HFF-Myc (cell line): ENCODE data around the gene MATK.

Experiments
- DNase-seq: peaks from one replicate; pipeline ENCODE4 v3.0.0-alpha.2; 2011; ENCODE audit warnings: low read depth; ENCODE audit errors: extremely low read depth
- H3K4me3 ChIP-seq: replicated peaks from 2 replicates; pipeline ENCODE4 v1.5.1; 2011; ENCODE audit warnings: low read depth, mild to moderate bottlenecking, control low read depth, low read length
- CTCF ChIP-seq: IDR thresholded peaks from 2 replicates; pipeline ENCODE4 v1.5.1; 2012; ENCODE audit warnings: mild to moderate bottlenecking, low read depth, low read length, control low read depth; ENCODE audit errors: missing control alignments

Gene MATK

GRCh38 chr19:3753631-3754410 lies 32.4 kb downstream of the MATK start:
- TF ChIP-seq CTCF = no peak
- DNase-seq = no peak
- no peak overlapping the region for H3K4me3 ChIP-seq

- no peak overlapping the region for H3K4me3 ChIP-seq
- no peak for TF ChIP-seq CTCF
- DNase-seq = no peak
Measured at GRCh38 chr19:3752492-3752891, 33.7 kb downstream of the MATK start.

- DNase-seq = no peak
- H3K4me3 ChIP-seq = no peak overlapping the region
- TF ChIP-seq CTCF = no peak
Measured at GRCh38 chr19:3751236-3751635, 34.9 kb downstream of the MATK start.

- no peak for DNase-seq
- TF ChIP-seq CTCF = no peak
- no peak overlapping the region for H3K4me3 ChIP-seq
Measured at GRCh38 chr19:3750211-3750610, 36.0 kb downstream of the MATK start.

GRCh38 chr19:3748965-3749364 lies 37.2 kb downstream of the MATK start:
- no peak overlapping the region for H3K4me3 ChIP-seq
- no peak for DNase-seq
- no peak for TF ChIP-seq CTCF

GRCh38 chr19:3746371-3747056 lies 39.7 kb downstream of the MATK start:
- DNase-seq = no peak
- H3K4me3 ChIP-seq = no peak overlapping the region

More at GRCh38 chr19:3746371-3747056, 39.7 kb downstream of the MATK start:
- TF ChIP-seq CTCF = no peak
